Caki2 (cell line): ENCODE data around the gene CDKAL1. TPM values are rescaled to one million over a fixed set of nuclear protein-coding genes. Genes with fewer than 3 reads are reported as not detected.
"Not testable (repeated sequence)": the region's sequence is repeated elsewhere in the genome, so short reads cannot be mapped to it uniquely, and the experiment has no call there.

Source experiments
- DNase-seq: peaks from one replicate; pipeline ENCODE4 v3.0.0-alpha.2; 2015; ENCODE audit warnings: low read depth
- in situ Hi-C: cut with HindIII; loops from 2 replicates; pipeline ENCODE4 v1.10.0; 2016; ENCODE audit warnings: low sequenced_read_pairs, low pct_unique_long_range_greater_than_20kb, mixed read lengths
- total RNA-seq: library from RNA; depleted of rRNA; stranded (reverse); fragments of >200 nt; shearing (Covaris generic); gene quantifications from 2 replicates; pipeline ENCODE4 v1.2.3, GENCODE V29; 2014; ENCODE audit warnings: low replicate concordance

Gene CDKAL1
- total RNA-seq, 1 experiment from 2014 or later: 40.9 TPM

- in situ Hi-C loops: no loop called here
- no peak for DNase-seq
These were observed 210.8 kb downstream of the CDKAL1 start for GRCh38 chr6:20744911-20745557.

DNA sequence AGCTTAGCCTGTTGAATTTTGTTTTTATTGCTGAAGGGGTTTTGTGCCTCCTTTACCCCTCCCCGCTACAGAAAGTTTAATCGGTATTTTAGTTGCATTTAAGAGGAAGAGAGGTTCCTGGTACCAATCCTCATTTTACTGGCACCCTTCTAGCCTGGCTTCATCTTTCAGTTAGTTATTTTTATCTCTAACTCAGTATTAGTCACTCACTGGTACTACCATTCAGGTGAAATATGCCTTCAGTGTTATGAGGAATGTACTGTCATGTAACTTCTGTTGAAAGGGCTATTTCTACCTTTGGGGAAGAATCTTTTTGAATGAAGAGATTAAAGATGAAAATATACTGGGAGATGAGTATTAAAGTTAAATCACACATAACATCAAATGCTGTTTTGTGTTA is 211.8 kb downstream of the CDKAL1 start:
- in situ Hi-C loops: no loop called here
- DNase-seq: peak; percentile 4

GRCh38 chr6:20746805-20747558 is 212.7 kb downstream of the CDKAL1 start:
- no peak for DNase-seq
- in situ Hi-C loops: no loop called here

DNA sequence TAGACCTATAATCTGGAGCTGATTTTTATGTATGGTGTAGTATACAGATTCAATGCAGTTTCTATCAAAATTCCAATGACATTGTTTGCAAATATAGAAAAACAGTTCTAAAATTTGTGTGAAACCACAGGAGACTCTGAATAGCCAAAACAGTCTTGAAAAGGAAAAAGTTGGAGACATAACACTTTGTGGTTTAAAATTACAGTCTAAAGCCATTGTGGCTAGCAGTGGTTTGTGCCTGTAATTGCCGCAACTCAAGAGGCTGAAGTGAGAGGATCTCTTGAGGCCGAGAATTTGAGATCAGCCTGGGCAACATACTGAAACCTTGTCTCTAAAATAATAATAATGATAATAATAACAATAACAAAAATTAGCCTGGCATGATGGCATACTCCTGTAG is 213.7 kb downstream of the CDKAL1 start:
- no peak for DNase-seq
- in situ Hi-C loops: no loop called here

GRCh38 chr6:20751293-20751935 is 217.2 kb downstream of the CDKAL1 start:
- DNase-seq: no peak
- in situ Hi-C loops: no loop called here

DNA sequence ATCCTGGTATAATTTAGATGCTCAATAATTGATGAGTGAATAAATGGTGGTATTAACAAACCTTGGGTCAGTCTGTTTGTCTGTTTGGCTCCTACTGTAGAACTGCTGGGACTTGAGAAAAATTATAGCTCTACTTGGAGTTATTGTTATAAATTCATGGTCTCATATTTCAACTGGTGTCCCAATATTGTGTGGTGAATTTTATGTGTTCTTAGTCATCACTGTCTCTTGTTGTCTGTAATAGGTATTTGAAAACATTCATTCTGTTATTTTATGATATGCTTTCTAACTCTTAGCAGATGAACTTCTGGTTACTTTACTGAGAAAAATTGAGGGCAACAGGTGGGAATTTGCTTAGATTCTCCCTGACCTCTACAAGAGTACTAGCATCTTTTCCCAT is 221.4 kb downstream of the CDKAL1 start:
- in situ Hi-C loops: no loop called here
- DNase-seq: no peak

- in situ Hi-C loops: not testable (repeated sequence)
These were observed 222.4 kb downstream of the CDKAL1 start for GRCh38 chr6:20756584-20757147.

DNA sequence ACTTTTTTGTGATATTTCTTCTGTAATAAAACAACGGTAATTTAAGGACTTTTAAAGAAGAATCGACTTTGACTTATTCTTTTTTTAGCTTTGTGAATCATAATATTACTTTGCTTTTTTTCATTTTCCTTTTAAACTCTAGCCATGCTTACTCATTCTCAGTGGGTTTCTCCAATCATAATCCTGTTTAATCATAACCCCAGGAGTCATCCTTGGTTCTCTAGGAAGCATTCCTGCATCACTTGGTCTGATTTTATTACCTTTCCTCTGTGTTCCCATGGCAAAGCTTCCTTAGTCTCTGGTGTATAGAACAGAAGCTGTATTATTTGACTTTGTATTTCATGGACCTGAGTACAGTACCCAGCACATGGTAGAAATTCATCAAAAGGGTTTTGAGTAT is 223.5 kb downstream of the CDKAL1 start:
- DNase-seq: peak; percentile 52
- in situ Hi-C loops: no loop called here

More at GRCh38 chr6:20756584-20757147, 222.4 kb downstream of the CDKAL1 start:
- DNase-seq: not testable (repeated sequence)

DNA sequence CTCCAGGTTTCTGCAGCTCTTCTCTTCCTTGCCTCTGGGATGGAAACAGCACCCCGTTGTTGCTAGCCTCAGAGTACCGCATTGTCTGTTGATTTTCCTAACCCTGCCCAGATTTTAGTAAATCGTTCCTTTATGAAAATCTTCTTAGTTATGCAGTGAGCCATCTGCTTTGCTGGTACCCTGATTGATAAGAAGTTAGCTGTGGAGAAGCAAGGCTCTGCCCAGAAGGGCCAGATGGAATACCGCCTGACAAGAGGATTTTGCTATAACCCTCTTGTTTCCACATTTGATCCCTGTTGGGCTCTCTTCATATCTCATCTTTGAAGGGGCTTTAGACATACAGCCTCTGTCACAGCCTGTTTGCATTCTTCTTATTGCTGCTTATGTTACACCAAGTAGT is 229.0 kb downstream of the CDKAL1 start:
- in situ Hi-C loops: no loop called here
- DNase-seq: no peak

DNA sequence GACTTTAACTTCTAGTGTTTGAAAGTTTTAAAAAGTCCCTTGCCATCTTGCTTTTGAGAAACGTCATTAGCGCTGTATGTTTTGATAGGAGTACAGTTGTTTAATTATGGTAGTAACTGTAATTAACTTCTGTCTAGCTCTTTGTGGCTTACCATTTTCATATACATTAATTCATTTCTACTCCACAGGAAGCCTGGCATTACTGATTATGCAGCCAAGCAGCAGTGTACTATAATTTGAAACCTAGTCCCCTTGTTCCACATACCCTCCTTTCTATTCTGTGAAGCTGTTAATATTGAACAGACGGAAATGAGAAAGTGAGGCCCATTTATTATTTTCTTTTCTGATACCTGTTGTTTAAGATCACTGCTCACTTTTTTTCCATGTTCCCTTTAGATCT is 235.4 kb downstream of the CDKAL1 start:
- in situ Hi-C loops: no loop called here

DNA sequence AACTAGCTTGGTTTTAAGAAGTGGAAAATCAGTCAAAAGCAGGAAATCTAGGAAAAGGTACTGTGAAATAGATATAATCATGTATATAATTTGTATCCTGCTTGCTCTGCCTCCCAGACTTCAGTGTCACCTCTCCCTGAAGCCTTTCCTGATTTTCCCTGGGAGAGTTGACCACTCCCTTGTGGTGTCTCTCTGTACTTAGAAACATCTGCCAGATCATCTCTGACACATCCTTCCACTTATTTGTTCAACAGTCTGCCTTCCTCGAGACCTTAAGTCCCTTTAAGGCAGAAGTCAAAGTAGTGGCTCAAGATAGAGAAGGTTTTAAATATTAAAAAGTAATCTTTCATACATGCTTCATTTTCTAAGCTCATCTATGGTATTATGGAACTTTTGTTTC is 236.5 kb downstream of the CDKAL1 start:
- in situ Hi-C loops: no loop called here
- DNase-seq: no peak

More for the DNA sequence above, 235.4 kb downstream of the CDKAL1 start:
- DNase-seq: no peak

GRCh38 chr6:20771409-20771808 is 237.2 kb downstream of the CDKAL1 start:
- DNase-seq: no peak
- in situ Hi-C loops: no loop called here

DNA sequence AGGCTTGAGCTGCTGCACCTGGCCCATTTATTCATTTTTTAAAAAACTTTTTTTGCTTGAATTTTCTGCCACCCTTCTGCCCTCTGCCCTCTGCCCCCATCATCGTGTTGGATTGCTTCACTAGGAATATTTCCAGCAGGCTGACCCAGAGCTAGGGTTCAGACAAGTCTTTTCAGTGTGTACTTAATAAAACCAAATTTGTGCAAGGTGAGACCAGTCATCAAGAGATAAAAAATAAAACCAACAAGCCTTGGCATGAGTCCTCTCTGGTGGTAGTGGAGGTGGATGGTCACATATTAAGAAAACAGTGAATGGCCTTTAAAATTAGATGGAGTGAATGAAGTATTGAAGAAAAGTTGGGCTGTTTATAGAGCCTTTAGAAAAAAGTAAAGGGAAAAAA is 239.6 kb downstream of the CDKAL1 start:
- no peak for DNase-seq
- in situ Hi-C loops: no loop called here

GRCh38 chr6:20775981-20776380 is 241.7 kb downstream of the CDKAL1 start:
- DNase-seq: no peak
- in situ Hi-C loops: no loop called here

- DNase-seq: no peak
- in situ Hi-C loops: no loop called here
These were observed 243.5 kb downstream of the CDKAL1 start for GRCh38 chr6:20777801-20778200.

DNA sequence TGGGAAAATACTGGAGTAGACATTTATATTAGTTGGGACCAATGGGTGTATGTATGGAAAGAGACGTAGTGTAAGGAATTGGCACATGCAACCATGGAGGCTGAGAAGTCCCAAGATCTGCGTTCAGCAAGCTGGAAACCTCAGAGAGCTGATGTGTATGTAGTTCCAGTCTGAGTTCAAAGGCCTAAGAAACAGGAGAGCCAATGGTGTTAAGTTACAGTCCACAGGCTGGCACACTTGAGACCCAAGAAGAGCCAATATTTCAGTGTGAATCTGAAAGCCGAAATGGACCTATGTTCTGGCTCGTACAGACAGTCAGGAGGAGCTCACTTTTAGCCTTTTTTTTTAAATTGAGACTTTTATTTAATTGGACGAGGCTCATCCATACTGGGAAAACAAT is 244.2 kb downstream of the CDKAL1 start:
- in situ Hi-C loops: no loop called here

GRCh38 chr6:20778912-20779311 is 244.7 kb downstream of the CDKAL1 start:
- DNase-seq: no peak
- in situ Hi-C loops: no loop called here

More for the DNA sequence above, 244.2 kb downstream of the CDKAL1 start:
- DNase-seq: no peak

- in situ Hi-C loops: no loop called here
- DNase-seq: no peak
These were observed 254.9 kb downstream of the CDKAL1 start for GRCh38 chr6:20789162-20789561.
